Measurements from ENCODE around the gene TM7SF2. TPM values are rescaled to one million over a fixed set of nuclear protein-coding genes. Genes with fewer than 3 reads are reported as not detected.
A peak's percentile ranks its signal among the peaks of the same experiment; 100 is the strongest.

The TM7SF2 gene
- total and polyA plus RNA-seq, 2 of the 13 experiments (the other 11 are each of a cell fraction or from before 2014, with no cell fraction given): 56.0 to 66.9 TPM

- TF ChIP-seq GMEB1 (CRISPR knock-in tag; IDR thresholded peaks at IDR 0.05; ENCODE audit: borderline replicate concordance): peak; percentile 98
- peak; percentile 70; the same call in 1 of the 2 replicates for TF ChIP-seq ZNF317 (CRISPR knock-in tag; IDR thresholded peaks at IDR 0.05)
- peak; percentile 80 for TF ChIP-seq MED8 (CRISPR knock-in tag; IDR thresholded peaks at IDR 0.05; ENCODE audit: insufficient replicate concordance)
- TF ChIP-seq, protein P1, sequence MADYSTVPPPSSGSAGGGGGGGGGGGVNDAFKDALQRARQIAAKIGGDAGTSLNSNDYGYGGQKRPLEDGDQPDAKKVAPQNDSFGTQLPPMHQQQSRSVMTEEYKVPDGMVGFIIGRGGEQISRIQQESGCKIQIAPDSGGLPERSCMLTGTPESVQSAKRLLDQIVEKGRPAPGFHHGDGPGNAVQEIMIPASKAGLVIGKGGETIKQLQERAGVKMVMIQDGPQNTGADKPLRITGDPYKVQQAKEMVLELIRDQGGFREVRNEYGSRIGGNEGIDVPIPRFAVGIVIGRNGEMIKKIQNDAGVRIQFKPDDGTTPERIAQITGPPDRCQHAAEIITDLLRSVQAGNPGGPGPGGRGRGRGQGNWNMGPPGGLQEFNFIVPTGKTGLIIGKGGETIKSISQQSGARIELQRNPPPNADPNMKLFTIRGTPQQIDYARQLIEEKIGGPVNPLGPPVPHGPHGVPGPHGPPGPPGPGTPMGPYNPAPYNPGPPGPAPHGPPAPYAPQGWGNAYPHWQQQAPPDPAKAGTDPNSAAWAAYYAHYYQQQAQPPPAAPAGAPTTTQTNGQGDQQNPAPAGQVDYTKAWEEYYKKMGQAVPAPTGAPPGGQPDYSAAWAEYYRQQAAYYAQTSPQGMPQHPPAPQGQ (CRISPR knock-in tag; IDR thresholded peaks at IDR 0.05; ENCODE audit: borderline replicate concordance): no peak
- TF ChIP-seq, protein P2, sequence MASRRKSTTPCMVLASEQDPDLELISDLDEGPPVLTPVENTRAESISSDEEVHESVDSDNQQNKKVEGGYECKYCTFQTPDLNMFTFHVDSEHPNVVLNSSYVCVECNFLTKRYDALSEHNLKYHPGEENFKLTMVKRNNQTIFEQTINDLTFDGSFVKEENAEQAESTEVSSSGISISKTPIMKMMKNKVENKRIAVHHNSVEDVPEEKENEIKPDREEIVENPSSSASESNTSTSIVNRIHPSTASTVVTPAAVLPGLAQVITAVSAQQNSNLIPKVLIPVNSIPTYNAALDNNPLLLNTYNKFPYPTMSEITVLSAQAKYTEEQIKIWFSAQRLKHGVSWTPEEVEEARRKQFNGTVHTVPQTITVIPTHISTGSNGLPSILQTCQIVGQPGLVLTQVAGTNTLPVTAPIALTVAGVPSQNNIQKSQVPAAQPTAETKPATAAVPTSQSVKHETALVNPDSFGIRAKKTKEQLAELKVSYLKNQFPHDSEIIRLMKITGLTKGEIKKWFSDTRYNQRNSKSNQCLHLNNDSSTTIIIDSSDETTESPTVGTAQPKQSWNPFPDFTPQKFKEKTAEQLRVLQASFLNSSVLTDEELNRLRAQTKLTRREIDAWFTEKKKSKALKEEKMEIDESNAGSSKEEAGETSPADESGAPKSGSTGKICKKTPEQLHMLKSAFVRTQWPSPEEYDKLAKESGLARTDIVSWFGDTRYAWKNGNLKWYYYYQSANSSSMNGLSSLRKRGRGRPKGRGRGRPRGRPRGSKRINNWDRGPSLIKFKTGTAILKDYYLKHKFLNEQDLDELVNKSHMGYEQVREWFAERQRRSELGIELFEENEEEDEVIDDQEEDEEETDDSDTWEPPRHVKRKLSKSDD (CRISPR knock-in tag; IDR thresholded peaks at IDR 0.05; ENCODE audit: low read depth): peak; percentile 98
- TF ChIP-seq ELF3 (CRISPR knock-in tag; IDR thresholded peaks at IDR 0.05): peak; percentile 92
- no peak for TF ChIP-seq E2F5 (CRISPR knock-in tag; conservative IDR thresholded peaks at IDR 0.05)
- TF ChIP-seq AKAP8 (CRISPR knock-in tag; IDR thresholded peaks at IDR 0.05): no peak
- peak; percentile 92 for TF ChIP-seq ZNF605 (CRISPR knock-in tag; IDR thresholded peaks at IDR 0.05)
- TF ChIP-seq ZNF431 (CRISPR knock-in tag; IDR thresholded peaks at IDR 0.05; ENCODE audit: borderline replicate concordance, low read depth): peak; percentile 83; the same call in 1 of the 2 replicates
- no peak for TF ChIP-seq ZNF17 (CRISPR knock-in tag; IDR thresholded peaks at IDR 0.05)
- TF ChIP-seq TFE3 (CRISPR knock-in tag; IDR thresholded peaks at IDR 0.05): peak; percentile 35; the same call in 1 of the 2 replicates
- TF ChIP-seq POLR2AphosphoS2 (IDR thresholded peaks at IDR 0.05; ENCODE audit: low read depth, low read length): peak; percentile 86; the same call in 1 of the 2 replicates
- TF ChIP-seq RBM39 (IDR thresholded peaks at IDR 0.05; ENCODE audit: low read depth, low read length, poor library complexity, severe bottlenecking): peak; percentile 41
- TF ChIP-seq ATF6 (CRISPR knock-in tag; conservative IDR thresholded peaks at IDR 0.05): no peak
Measured at GRCh38 chr11:65121865-65122696, 10.4 kb downstream of the TM7SF2 start, which contains the start of the genes FAU and MRPL49 (continued).

Data from HepG2 (cell line).